Activated CD4-positive, alpha-beta T cell treated with anti-CD3 and anti-CD28 coated beads for 36 hours (primary cell): Measurements from ENCODE around the gene FOXO6. TPM values are rescaled to one million over a fixed set of nuclear protein-coding genes. Genes with fewer than 3 reads are reported as not detected.

Experiments used
- ATAC-seq: fragments of 200-7000 bp; cut with Tn5 transposase; one replicate; pipeline ENCODE4 v1.10.0; 2021; ENCODE audit warnings: mild to moderate bottlenecking, moderate library complexity
- CTCF ChIA-PET: fragments of 350-600 bp; sonication (Branson Sonifier 250); formaldehyde crosslinking; loops from one replicate; lab custom pipeline; 2021; ENCODE audit warnings: antibody characterized with exemption; lab: Charles Lee
- POLR2A ChIA-PET: fragments of 350-600 bp; sonication (Branson Sonifier 250); formaldehyde crosslinking; loops from one replicate; lab custom pipeline; 2021; ENCODE audit warnings: antibody characterized with exemption, inconsistent platforms; lab: Charles Lee
- DNase-seq: peaks from one replicate; pipeline ENCODE4 v3.0.0-alpha.2; 2020
- H3K27ac Mint-ChIP-seq: one replicate; pipeline ENCODE4 v1.8.0; 2021; ENCODE audit warnings: mixed read lengths
- H3K27me3 Mint-ChIP-seq: one replicate; pipeline ENCODE4 v1.8.0; 2021; ENCODE audit warnings: mixed read lengths
- H3K36me3 Mint-ChIP-seq: one replicate; pipeline ENCODE4 v1.8.0; 2021; ENCODE audit warnings: low read depth, mixed read lengths
- H3K4me1 Mint-ChIP-seq: one replicate; pipeline ENCODE4 v1.8.0; 2021; ENCODE audit warnings: mixed read lengths
- H3K4me3 Mint-ChIP-seq: one replicate; pipeline ENCODE4 v1.8.0; 2021; ENCODE audit warnings: mild to moderate bottlenecking, moderate library complexity, mixed read lengths
- H3K9me3 Mint-ChIP-seq: one replicate; pipeline ENCODE4 v1.8.0; 2021; ENCODE audit warnings: low read depth, mixed read lengths
- intact Hi-C, 2 experiments: fragments of 100-400 bp; cut with DNase I in 1 of 2; cut with micrococcal nuclease in 1 of 2; formaldehyde crosslinking; loops; one replicate each; pipeline versions ENCODE4 v1.14.2 to v1.15.1; 2022 to 2024; cut with DNase I, micrococcal nuclease
- total RNA-seq, 2 experiments: library from RNA; stranded (reverse); gene quantifications; one replicate each; pipeline ENCODE4 v1.2.3, GENCODE V29; 2021

FOXO6 gene
- total RNA-seq, 2 experiments from 2014 or later, result 0.09 TPM; not detected in 1

DNA sequence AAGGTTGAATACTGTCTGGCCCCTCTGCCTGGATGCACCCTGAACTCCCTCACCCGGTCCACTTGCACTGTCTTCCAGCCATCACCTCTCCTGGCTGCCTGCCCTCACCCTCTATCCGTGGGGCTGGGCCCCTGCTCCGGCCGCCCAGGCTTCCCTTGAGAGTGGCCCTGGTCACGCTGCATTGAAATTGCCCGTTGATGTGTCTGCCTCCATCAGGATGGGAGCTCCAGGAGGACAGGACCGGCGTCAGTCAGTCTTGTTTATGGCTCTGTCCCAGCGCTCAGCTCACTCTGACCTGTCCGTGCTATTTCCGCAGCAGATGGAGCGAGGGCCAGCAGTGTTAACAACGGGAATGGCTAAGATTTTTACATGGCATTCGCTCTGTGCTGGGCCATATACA is 34.9 kb downstream of the FOXO6 start:
- no peaks in the 10 kb centered on the region for H3K4me1 Mint-ChIP-seq
- peaks cover 5% of the 10 kb centered on the region for H3K9me3 Mint-ChIP-seq
- no peaks in the 10 kb centered on the region for H3K36me3 Mint-ChIP-seq
- no peak for DNase-seq
- no peak for ATAC-seq
- POLR2A ChIA-PET, result no interaction called here
- peaks cover 17% of the 10 kb centered on the region for H3K27me3 Mint-ChIP-seq
- no peak overlapping the region for H3K27ac Mint-ChIP-seq
- CTCF ChIA-PET, result no interaction called here
- intact Hi-C loops, result no loop called here
- no peak overlapping the region for H3K4me3 Mint-ChIP-seq

DNA sequence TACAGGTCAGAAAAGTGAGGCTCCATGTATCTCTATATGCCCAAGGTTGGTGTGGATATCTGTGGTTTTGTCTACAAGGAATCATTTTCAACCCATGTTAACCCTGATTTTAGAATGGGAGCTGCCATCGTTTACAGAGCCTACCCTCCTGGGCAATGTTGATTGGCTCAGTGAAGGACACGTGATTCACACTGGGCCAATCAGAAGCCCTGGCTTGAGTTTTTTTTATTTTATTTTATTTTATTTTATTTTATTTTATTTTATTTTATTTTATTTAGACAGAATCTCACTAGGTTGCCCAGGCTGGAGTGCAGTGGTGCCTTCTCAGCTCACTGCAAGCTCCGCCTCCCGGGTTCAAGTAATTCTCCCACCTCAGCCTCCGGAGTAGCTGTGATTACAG is 35.8 kb downstream of the FOXO6 start:
- intact Hi-C loops, result no loop called here
- Mint-ChIP-seq H3K4me3 (no peak overlapping the region), H3K36me3 (no peaks in the 10 kb centered on the region), H3K27me3 (peaks cover 17% of the 10 kb centered on the region), H3K4me1 (no peaks in the 10 kb centered on the region), H3K9me3 (peaks cover 5% of the 10 kb centered on the region), H3K27ac (no peak overlapping the region)
- DNase-seq, result no peak
- POLR2A ChIA-PET, result no interaction called here
- CTCF ChIA-PET, result interaction anchor here (0.6 to 0.7 kb wide), 2 partner anchors 10 to 51 kb away, joined by 3 read pairs; no protein-coding TSS in a partner anchor
- ATAC-seq, result no peak

GRCh38 chr1:41397753-41398330 is 36.6 kb downstream of the FOXO6 start:
- Mint-ChIP-seq H3K27me3 (peaks cover 17% of the 10 kb centered on the region), H3K36me3 (no peaks in the 10 kb centered on the region), H3K4me3 (no peak overlapping the region), H3K9me3 (peaks cover 5% of the 10 kb centered on the region), H3K27ac (no peak overlapping the region), H3K4me1 (no peaks in the 10 kb centered on the region)
- intact Hi-C loops, result no loop called here
- CTCF ChIA-PET, result no interaction called here
- ATAC-seq (no peak), DNase-seq (no peak)
- POLR2A ChIA-PET, result interaction anchor here (0.6 kb wide), 1 partner anchor 91 kb away, joined by 3 read pairs; no protein-coding TSS in a partner anchor

- no peak overlapping the region for H3K4me3 Mint-ChIP-seq
- H3K27ac Mint-ChIP-seq, result no peak overlapping the region
- no peaks in the 10 kb centered on the region for H3K36me3 Mint-ChIP-seq
- ATAC-seq (no peak), DNase-seq (no peak)
- ChIA-PET POLR2A (no interaction called here), CTCF (interaction anchor here (1.0 kb wide), 1 partner anchor 43 kb away, joined by 3 read pairs; no protein-coding TSS in a partner anchor)
- peaks cover 24% of the 10 kb centered on the region for H3K27me3 Mint-ChIP-seq
- peaks cover 5% of the 10 kb centered on the region for H3K9me3 Mint-ChIP-seq
- peaks cover 2% of the 10 kb centered on the region for H3K4me1 Mint-ChIP-seq
- intact Hi-C loops, result no loop called here
Measured at GRCh38 chr1:41399145-41399795, 38.0 kb downstream of the FOXO6 start.

DNA sequence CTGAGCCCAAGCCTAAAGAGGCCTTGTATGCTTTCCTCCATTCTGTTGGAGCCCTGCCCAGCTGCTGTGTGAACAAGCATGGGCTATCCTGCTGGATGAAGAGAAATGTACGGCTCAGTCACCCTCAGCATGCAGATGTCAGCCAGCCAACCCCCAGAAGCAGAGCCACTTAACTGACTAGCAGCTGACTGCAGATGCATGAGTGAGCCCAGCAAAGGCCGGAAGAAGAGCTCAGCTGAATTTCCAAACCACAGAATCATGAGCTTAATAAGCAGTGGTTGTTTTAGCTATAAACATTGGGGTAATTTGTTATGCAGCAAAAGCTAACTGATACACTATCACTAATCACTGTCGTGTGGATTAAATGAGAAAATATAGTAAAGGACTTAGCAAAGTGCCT is 39.0 kb downstream of the FOXO6 start:
- peaks cover 5% of the 10 kb centered on the region for H3K9me3 Mint-ChIP-seq
- no peak for ATAC-seq
- peaks cover 24% of the 10 kb centered on the region for H3K27me3 Mint-ChIP-seq
- peaks cover 2% of the 10 kb centered on the region for H3K4me1 Mint-ChIP-seq
- no peak overlapping the region for H3K27ac Mint-ChIP-seq
- no peaks in the 10 kb centered on the region for H3K36me3 Mint-ChIP-seq
- no peak overlapping the region for H3K4me3 Mint-ChIP-seq
- intact Hi-C loops, result no loop called here
- ChIA-PET CTCF (interaction anchor here (1.0 kb wide), 1 partner anchor 44 kb away, joined by 3 read pairs; no protein-coding TSS in a partner anchor), POLR2A (no interaction called here)
- DNase-seq, result no peak

DNA sequence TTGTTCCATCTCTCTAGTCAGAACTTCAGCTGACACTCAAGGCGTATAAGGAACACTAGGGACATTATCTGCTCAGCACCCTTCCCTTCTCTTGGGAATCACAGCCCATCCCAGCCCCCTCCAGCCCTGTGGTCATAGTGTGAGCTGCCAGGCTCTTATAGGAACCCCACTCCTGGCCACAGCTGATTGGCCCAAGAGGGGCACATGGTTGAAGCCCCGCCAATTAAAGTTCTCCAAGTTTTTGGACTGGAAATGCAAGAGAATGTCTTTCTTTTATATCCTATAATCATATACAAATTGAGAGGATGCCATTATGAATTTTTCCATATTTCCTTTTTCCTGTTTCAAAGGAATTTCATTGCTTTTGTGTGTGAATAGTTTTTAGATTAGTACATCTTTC is 40.7 kb downstream of the FOXO6 start:
- CTCF ChIA-PET, result interaction anchor here (0.5 to 1.2 kb wide), 2 partner anchors 76 to 79 kb away, joined by 3 read pairs; no protein-coding TSS in a partner anchor

DNA sequence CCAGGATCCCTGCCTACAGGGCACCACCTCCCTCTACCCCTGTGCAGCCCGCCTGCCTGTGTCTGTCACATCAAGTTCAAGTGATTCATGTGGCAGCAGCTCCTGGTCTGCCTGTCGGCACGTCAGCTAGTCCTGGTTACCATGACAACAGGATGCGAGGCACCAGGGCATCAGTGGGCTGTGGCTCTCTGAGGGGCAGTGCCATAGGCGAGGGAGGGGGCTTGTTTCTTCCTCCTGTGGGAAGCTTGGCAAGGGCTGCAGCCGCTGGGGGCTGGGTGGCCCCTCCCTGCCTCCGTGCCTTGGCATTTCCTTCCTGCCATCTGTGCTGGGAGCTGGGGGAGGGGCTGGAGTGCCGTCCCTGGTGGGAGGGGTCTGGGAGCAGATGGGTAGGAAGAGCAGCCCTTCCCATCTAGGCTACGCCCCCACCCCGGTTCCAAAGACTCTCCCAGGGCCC is 43.1 kb downstream of the FOXO6 start:
- Mint-ChIP-seq H3K4me1 (peaks cover 2% of the 10 kb centered on the region), H3K9me3 (peaks cover 5% of the 10 kb centered on the region), H3K36me3 (no peaks in the 10 kb centered on the region), H3K27ac (no peak overlapping the region), H3K4me3 (no peak overlapping the region), H3K27me3 (peaks cover 17% of the 10 kb centered on the region)
- DNase-seq, result peak; percentile 71
- peak; percentile 92 for ATAC-seq
- intact Hi-C loops, result no loop called here
- ChIA-PET POLR2A (no interaction called here), CTCF (interaction anchor here (0.5 to 1.1 kb wide), 3 partner anchors 13 to 1326 kb away, joined by 3 to 4 read pairs (median 4); no protein-coding TSS in a partner anchor)

More for the DNA sequence above, 40.7 kb downstream of the FOXO6 start:
- Mint-ChIP-seq H3K4me1 (peaks cover 2% of the 10 kb centered on the region), H3K4me3 (no peak overlapping the region), H3K9me3 (peaks cover 5% of the 10 kb centered on the region), H3K27me3 (peaks cover 9% of the 10 kb centered on the region), H3K27ac (no peak overlapping the region), H3K36me3 (no peaks in the 10 kb centered on the region)
- DNase-seq (no peak), ATAC-seq (no peak)
- intact Hi-C loops, result no loop called here
- POLR2A ChIA-PET, result no interaction called here

DNA sequence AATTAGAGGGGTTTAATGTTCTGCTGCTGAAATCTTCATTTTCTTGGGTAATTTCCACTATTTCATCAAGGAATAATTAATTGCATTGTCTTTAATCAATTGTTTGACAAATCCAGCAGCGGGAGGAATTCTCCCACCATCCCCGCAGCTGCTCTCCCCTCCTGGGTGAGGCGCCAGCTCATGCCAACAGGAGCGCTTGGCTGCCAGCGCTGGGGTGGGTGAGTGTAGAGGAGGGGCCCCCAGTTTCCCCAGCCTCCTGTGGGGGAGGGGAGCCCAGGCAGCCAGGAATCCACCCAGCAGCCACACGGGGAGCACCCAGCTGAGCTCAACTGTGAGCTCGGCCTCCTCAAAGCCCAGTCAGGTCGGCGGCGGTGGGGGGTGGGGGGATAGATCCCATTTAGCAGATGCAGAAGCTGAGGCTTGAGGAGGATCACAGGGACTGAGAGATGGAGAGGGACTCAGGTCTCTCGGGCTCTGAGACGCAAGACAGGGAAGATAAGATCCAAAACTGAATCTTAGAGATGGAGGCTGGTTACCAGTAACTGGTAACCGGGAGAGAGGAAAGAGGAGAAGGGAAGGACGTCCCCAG is 46.5 kb downstream of the FOXO6 start:
- CTCF ChIA-PET, result interaction anchor here (0.5 to 1.0 kb wide), 2 partner anchors 11 to 150 kb away, joined by 3 read pairs; no protein-coding TSS in a partner anchor
- no peaks in the 10 kb centered on the region for H3K9me3 Mint-ChIP-seq
- intact Hi-C loops, result no loop called here
- H3K4me1 Mint-ChIP-seq, result peaks cover 2% of the 10 kb centered on the region
- DNase-seq, result no peak
- no peak overlapping the region for H3K27ac Mint-ChIP-seq
- no peaks in the 10 kb centered on the region for H3K36me3 Mint-ChIP-seq
- H3K27me3 Mint-ChIP-seq, result peaks cover 14% of the 10 kb centered on the region
- POLR2A ChIA-PET, result no interaction called here
- no peak overlapping the region for H3K4me3 Mint-ChIP-seq
- ATAC-seq, result no peak

- ChIA-PET POLR2A (no interaction called here), CTCF (no interaction called here)
- H3K27me3 Mint-ChIP-seq, result peaks cover 9% of the 10 kb centered on the region
- no peak overlapping the region for H3K4me3 Mint-ChIP-seq
- H3K9me3 Mint-ChIP-seq, result no peaks in the 10 kb centered on the region
- intact Hi-C loops, result no loop called here
- H3K4me1 Mint-ChIP-seq, result peaks cover 2% of the 10 kb centered on the region
- peak; percentile 45 for ATAC-seq
- no peak for DNase-seq
- no peak overlapping the region for H3K27ac Mint-ChIP-seq
- H3K36me3 Mint-ChIP-seq, result no peaks in the 10 kb centered on the region
Measured at GRCh38 chr1:41408691-41409090, 47.5 kb downstream of the FOXO6 start.

DNA sequence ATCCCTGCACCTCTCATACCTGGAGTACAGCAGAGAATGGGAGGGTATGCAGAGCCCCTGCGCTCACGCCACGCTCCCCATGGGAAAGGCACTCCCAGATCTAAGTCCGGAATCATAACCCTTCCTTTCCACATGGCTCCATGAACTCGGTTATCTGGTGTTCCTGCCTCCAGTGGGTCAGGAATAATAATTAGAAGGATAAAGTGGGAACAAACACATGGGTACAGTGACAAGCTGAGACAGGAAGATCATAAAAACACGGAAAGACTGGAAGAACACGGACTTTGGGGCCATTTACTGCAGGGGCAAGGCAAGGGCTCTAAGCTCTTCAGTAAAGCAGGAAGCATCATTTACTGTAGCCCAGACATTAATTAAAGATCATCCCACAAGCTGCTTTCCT is 48.6 kb downstream of the FOXO6 start:
- ATAC-seq, result no peak
- CTCF ChIA-PET, result interaction anchor here (1.0 kb wide), 1 partner anchor 87 kb away, joined by 3 read pairs; no protein-coding TSS in a partner anchor

DNA sequence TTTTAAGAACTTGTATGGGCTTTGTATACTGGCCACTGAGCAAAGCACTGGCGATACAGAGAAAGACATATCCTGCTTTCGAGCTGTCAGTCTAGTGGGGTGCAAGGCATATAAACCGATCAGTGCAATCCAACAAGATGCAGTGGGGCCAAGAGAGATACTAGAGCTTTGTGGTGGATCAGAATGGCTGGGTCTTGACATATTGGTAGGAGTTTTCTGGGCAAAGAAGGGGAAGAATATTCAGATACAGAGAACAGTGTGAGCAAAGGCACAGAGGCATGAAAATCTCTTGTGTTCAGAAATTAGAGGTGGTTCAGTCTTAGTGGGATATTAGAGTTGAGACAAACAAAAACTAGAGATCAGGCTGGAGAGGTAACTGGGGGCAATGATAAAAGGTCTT is 49.2 kb downstream of the FOXO6 start:
- no peak overlapping the region for H3K27ac Mint-ChIP-seq
- no peak overlapping the region for H3K4me3 Mint-ChIP-seq
- DNase-seq (no peak), ATAC-seq (no peak)
- intact Hi-C loops, result no loop called here
- CTCF ChIA-PET, result interaction anchor here (1.0 kb wide), 1 partner anchor 88 kb away, joined by 3 read pairs; no protein-coding TSS in a partner anchor
- no peaks in the 10 kb centered on the region for H3K9me3 Mint-ChIP-seq
- POLR2A ChIA-PET, result no interaction called here
- H3K27me3 Mint-ChIP-seq, result peaks cover 9% of the 10 kb centered on the region
- no peaks in the 10 kb centered on the region for H3K36me3 Mint-ChIP-seq
- no peaks in the 10 kb centered on the region for H3K4me1 Mint-ChIP-seq

More for the DNA sequence above, 48.6 kb downstream of the FOXO6 start:
- Mint-ChIP-seq H3K9me3 (no peaks in the 10 kb centered on the region), H3K4me1 (no peaks in the 10 kb centered on the region), H3K27me3 (peaks cover 9% of the 10 kb centered on the region), H3K27ac (no peak overlapping the region), H3K4me3 (no peak overlapping the region), H3K36me3 (no peaks in the 10 kb centered on the region)
- POLR2A ChIA-PET, result no interaction called here
- no peak for DNase-seq
- intact Hi-C loops, result no loop called here
